WTC11 (cell line): ENCODE results near the gene TCERG1. TPM values are rescaled to one million over a fixed set of nuclear protein-coding genes. Genes with fewer than 3 reads are reported as not detected.
A peak's percentile ranks its signal among the peaks of the same experiment; 100 is the strongest.

Source experiments
- ATAC-seq: fragments of 200-7000 bp; cut with Tn5 transposase; 2 replicates; pipeline ENCODE4 v1.10.0; 2021; ENCODE audit warnings: mild to moderate bottlenecking, moderate library complexity
- CTCF ChIA-PET: fragments of 300-600 bp; sonication (Branson Sonifier 250); formaldehyde crosslinking; loops from one replicate; lab custom pipeline; 2021; ENCODE audit warnings: antibody characterized with exemption; lab: Charles Lee
- POLR2A ChIA-PET: fragments of 350-600 bp; sonication (Branson Sonifier 250); formaldehyde crosslinking; loops from one replicate; lab custom pipeline; 2021; ENCODE audit warnings: antibody characterized with exemption; lab: Charles Lee
- DNase-seq: peaks from one replicate; pipeline ENCODE4 v3.0.0; 2021; ENCODE audit warnings: low spot score
- H3K27ac Mint-ChIP-seq: 2 replicates; pipeline ENCODE4 v1.8.0; 2021; ENCODE audit warnings: mixed read lengths
- H3K27me3 Mint-ChIP-seq: 2 replicates; pipeline ENCODE4 v1.8.0; 2021; ENCODE audit warnings: low read depth, mild to moderate bottlenecking, moderate library complexity, mixed read lengths
- H3K36me3 Mint-ChIP-seq: 2 replicates; pipeline ENCODE4 v1.8.0; 2021; ENCODE audit warnings: mixed read lengths
- H3K4me1 Mint-ChIP-seq: 2 replicates; pipeline ENCODE4 v1.8.0; 2022; ENCODE audit warnings: mixed read lengths
- H3K4me3 Mint-ChIP-seq: 2 replicates; pipeline ENCODE4 v1.8.0; 2021; ENCODE audit warnings: mild to moderate bottlenecking, moderate library complexity, mixed read lengths
- H3K9me3 Mint-ChIP-seq: 2 replicates; pipeline ENCODE4 v1.8.0; 2021; ENCODE audit warnings: mixed read lengths
- ARID4B ChIP-seq: sonication (generic); formaldehyde crosslinking; IDR thresholded peaks from 2 replicates; pipeline ENCODE4 v1.8.0; 2023; ENCODE audit warnings: missing genetic modification reagents, mild to moderate bottlenecking, borderline replicate concordance
- ATF6 ChIP-seq: sonication (generic); formaldehyde crosslinking; IDR thresholded peaks from 2 replicates; pipeline ENCODE4 v1.8.1; 2023; ENCODE audit warnings: mild to moderate bottlenecking, missing genetic modification reagents
- ETV6 ChIP-seq: sonication (generic); formaldehyde crosslinking; IDR thresholded peaks from 2 replicates; pipeline ENCODE4 v1.8.1; 2022; ENCODE audit warnings: mild to moderate bottlenecking, missing genetic modification reagents
- FOXP4 ChIP-seq: sonication (generic); formaldehyde crosslinking; IDR thresholded peaks from 2 replicates; pipeline ENCODE4 v1.8.0; 2022; ENCODE audit warnings: mild to moderate bottlenecking, missing genetic modification reagents
- HMGA2 ChIP-seq: fragments of 250-450 bp; sonication (Bioruptor Pico); IDR thresholded peaks from 2 replicates; pipeline ENCODE4 v1.4.0; 2021; ENCODE audit warnings: mild to moderate bottlenecking, moderate library complexity
- JUN ChIP-seq: sonication (generic); formaldehyde crosslinking; IDR thresholded peaks from 2 replicates; pipeline ENCODE4 v1.8.0; 2023; ENCODE audit warnings: mild to moderate bottlenecking, missing genetic modification reagents
- NFATC4 ChIP-seq: fragments of 250-450 bp; sonication (Bioruptor Pico); IDR thresholded peaks from 2 replicates; pipeline ENCODE4 v1.9.0; 2021; ENCODE audit warnings: mild to moderate bottlenecking
- NFE2L1 ChIP-seq: sonication (generic); formaldehyde crosslinking; IDR thresholded peaks from 2 replicates; pipeline ENCODE4 v1.8.1; 2023; ENCODE audit warnings: missing genetic modification reagents
- NR3C1 ChIP-seq: sonication (generic); formaldehyde crosslinking; conservative IDR thresholded peaks from 2 replicates; pipeline ENCODE4 v1.8.1; 2023; ENCODE audit warnings: low read depth, mild to moderate bottlenecking, missing genetic modification reagents
- RORB ChIP-seq: fragments of 250-450 bp; sonication (Bioruptor Pico); IDR thresholded peaks from 2 replicates; pipeline ENCODE4 v1.9.0; 2021; ENCODE audit warnings: mild to moderate bottlenecking
- SMAD3 ChIP-seq: sonication (generic); formaldehyde crosslinking; IDR thresholded peaks from 2 replicates; pipeline ENCODE4 v1.8.0; 2022; ENCODE audit warnings: missing genetic modification reagents, mild to moderate bottlenecking, borderline replicate concordance
- SMAD4 ChIP-seq: sonication (generic); formaldehyde crosslinking; IDR thresholded peaks from 2 replicates; pipeline ENCODE4 v1.8.0; 2022; ENCODE audit warnings: mild to moderate bottlenecking, missing genetic modification reagents
- SP1 ChIP-seq: sonication (generic); formaldehyde crosslinking; conservative IDR thresholded peaks from 2 replicates; pipeline ENCODE4 v1.8.1; 2022; ENCODE audit warnings: missing genetic modification reagents
- USF2 ChIP-seq: sonication (generic); formaldehyde crosslinking; IDR thresholded peaks from 2 replicates; pipeline ENCODE4 v1.8.1; 2023; ENCODE audit warnings: mild to moderate bottlenecking, missing genetic modification reagents, moderate library complexity
- ZBTB21 ChIP-seq: sonication (generic); formaldehyde crosslinking; IDR thresholded peaks from 2 replicates; pipeline ENCODE4 v1.8.1; 2023; ENCODE audit warnings: mild to moderate bottlenecking, missing genetic modification reagents, borderline replicate concordance
- ZNF138 ChIP-seq: sonication (generic); formaldehyde crosslinking; conservative IDR thresholded peaks from 2 replicates; pipeline ENCODE4 v1.8.1; 2022; ENCODE audit warnings: mild to moderate bottlenecking, moderate library complexity, missing genetic modification reagents
- ZNF219 ChIP-seq: sonication (generic); formaldehyde crosslinking; IDR thresholded peaks from 2 replicates; pipeline ENCODE4 v1.8.0; 2023; ENCODE audit warnings: missing genetic modification reagents, mild to moderate bottlenecking, borderline replicate concordance
- ZNF317 ChIP-seq: sonication (generic); formaldehyde crosslinking; IDR thresholded peaks from 2 replicates; pipeline ENCODE4 v1.8.1; 2023; ENCODE audit warnings: low read depth, mild to moderate bottlenecking, moderate library complexity, missing genetic modification reagents, borderline replicate concordance
- total RNA-seq: library from RNA; stranded (reverse); gene quantifications from 3 replicates; pipeline ENCODE4 v1.2.3, GENCODE V29; 2021
- TF ChIP-seq, protein P1 (sequence below): sonication (generic); formaldehyde crosslinking; IDR thresholded peaks from 2 replicates; pipeline ENCODE4 v1.8.0; 2023; ENCODE audit warnings: mild to moderate bottlenecking, missing genetic modification reagents

The TCERG1 gene
- total RNA-seq, 1 experiment from 2014 or later, result 117 TPM

- TF ChIP-seq ZNF219 (CRISPR knock-in tag) (no peak), SP1 (no peak), ZNF138 (CRISPR knock-in tag) (no peak), ZNF317 (no peak), ARID4B (CRISPR knock-in tag) (no peak)
Measured at GRCh38 chr5:146461319-146461718, 14.2 kb downstream of the TCERG1 start (continued).

GRCh38 chr5:146463446-146463845 lies 16.3 kb downstream of the TCERG1 start:
- CTCF ChIA-PET, result no interaction called here
- TF ChIP-seq ZNF219 (CRISPR knock-in tag) (no peak), NR3C1 (CRISPR knock-in tag) (no peak), SMAD3 (no peak), USF2 (CRISPR knock-in tag) (no peak), ZBTB21 (CRISPR knock-in tag) (no peak), ATF6 (no peak), ZNF317 (no peak), NFE2L1 (CRISPR knock-in tag) (no peak), RORB (CRISPR knock-in tag) (no peak)
- Mint-ChIP-seq H3K27ac (peak overlapping the region; percentile 1; the same call in 1 of the 2 replicates), H3K4me1 (no peaks in the 10 kb centered on the region; the same call in 1 of the 2 replicates), H3K4me3 (no peak overlapping the region), H3K9me3 (no peaks in the 10 kb centered on the region), H3K27me3 (no peaks in the 10 kb centered on the region), H3K36me3 (peaks cover 56% of the 10 kb centered on the region)
- no peak for ATAC-seq
- POLR2A ChIA-PET, result no interaction called here
- DNase-seq, result no peak

GRCh38 chr5:146466521-146467349 lies 19.6 kb downstream of the TCERG1 start:
- POLR2A ChIA-PET, result no interaction called here
- Mint-ChIP-seq H3K36me3 (peaks cover 51% of the 10 kb centered on the region), H3K27ac (no peak overlapping the region), H3K9me3 (no peaks in the 10 kb centered on the region), H3K4me3 (no peak overlapping the region), H3K27me3 (no peaks in the 10 kb centered on the region), H3K4me1 (no peaks in the 10 kb centered on the region; the same call in 1 of the 2 replicates)
- ATAC-seq (no peak), DNase-seq (no peak)
- CTCF ChIA-PET, result no interaction called here
- TF ChIP-seq FOXP4 (no peak), NFATC4 (CRISPR knock-in tag) (no peak), SMAD4 (CRISPR knock-in tag) (no peak), JUN (CRISPR knock-in tag) (no peak), ETV6 (no peak), HMGA2 (no peak)
- TF ChIP-seq, protein P1, sequence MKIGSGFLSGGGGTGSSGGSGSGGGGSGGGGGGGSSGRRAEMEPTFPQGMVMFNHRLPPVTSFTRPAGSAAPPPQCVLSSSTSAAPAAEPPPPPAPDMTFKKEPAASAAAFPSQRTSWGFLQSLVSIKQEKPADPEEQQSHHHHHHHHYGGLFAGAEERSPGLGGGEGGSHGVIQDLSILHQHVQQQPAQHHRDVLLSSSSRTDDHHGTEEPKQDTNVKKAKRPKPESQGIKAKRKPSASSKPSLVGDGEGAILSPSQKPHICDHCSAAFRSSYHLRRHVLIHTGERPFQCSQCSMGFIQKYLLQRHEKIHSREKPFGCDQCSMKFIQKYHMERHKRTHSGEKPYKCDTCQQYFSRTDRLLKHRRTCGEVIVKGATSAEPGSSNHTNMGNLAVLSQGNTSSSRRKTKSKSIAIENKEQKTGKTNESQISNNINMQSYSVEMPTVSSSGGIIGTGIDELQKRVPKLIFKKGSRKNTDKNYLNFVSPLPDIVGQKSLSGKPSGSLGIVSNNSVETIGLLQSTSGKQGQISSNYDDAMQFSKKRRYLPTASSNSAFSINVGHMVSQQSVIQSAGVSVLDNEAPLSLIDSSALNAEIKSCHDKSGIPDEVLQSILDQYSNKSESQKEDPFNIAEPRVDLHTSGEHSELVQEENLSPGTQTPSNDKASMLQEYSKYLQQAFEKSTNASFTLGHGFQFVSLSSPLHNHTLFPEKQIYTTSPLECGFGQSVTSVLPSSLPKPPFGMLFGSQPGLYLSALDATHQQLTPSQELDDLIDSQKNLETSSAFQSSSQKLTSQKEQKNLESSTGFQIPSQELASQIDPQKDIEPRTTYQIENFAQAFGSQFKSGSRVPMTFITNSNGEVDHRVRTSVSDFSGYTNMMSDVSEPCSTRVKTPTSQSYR (CRISPR knock-in tag), result no peak
